HG03378 (cell line): ENCODE data around the gene S100A14.

ENCODE experiments used
- ATAC-seq: cut with Tn5 transposase; IDR thresholded peaks from one replicate; pipeline ENCODE4 v1.9.1; 2021; ENCODE audit warnings: mild to moderate bottlenecking, moderate library complexity; ENCODE audit not compliant: unreplicated experiment

Gene S100A14

GRCh38 chr1:153566414-153567371 is 49.4 kb downstream of the S100A14 start:
- no peak for ATAC-seq

GRCh38 chr1:153565529-153566374 is 50.4 kb downstream of the S100A14 start, which contains the start of gene S100A2:
S100A2 (minus strand) TSS chr1:153565844; CDS start chr1:153563877, 1,967 bp downstream.
- no peak for ATAC-seq
